ENCODE results near the gene CXCL17.

- TF ChIP-seq EP300 (IDR thresholded peaks at IDR 0.05) = no peak
- TF ChIP-seq CTCF (IDR thresholded peaks at IDR 0.05) = no peak
- TF ChIP-seq POLR2AphosphoS5 (IDR thresholded peaks at IDR 0.05) = no peak
These were observed 29.0 kb upstream of the CXCL17 start for GRCh38 chr19:42471554-42472249.

Measured in sigmoid colon (tissue), 4 donors.